ENCODE data around the gene SMPD4. TPM values are rescaled to one million over a fixed set of nuclear protein-coding genes. Genes with fewer than 3 reads are reported as not detected.
"Not testable (repeated sequence)": the region's sequence is repeated elsewhere in the genome, so short reads cannot be mapped to it uniquely, and the experiment has no call there.

The SMPD4 gene
- total and polyA plus RNA-seq, 2 of the 13 experiments (the other 11 are each of a cell fraction or from before 2014, with no cell fraction given): 63.2 to 70.5 TPM

- WGBS (ENCODE audit: low lambda C conversion rate): 93% methylated on average over 8 of the region's 8 CpGs
- not testable (repeated sequence) for FAIRE-seq
These were observed 27.0 kb downstream of the SMPD4 start for GRCh38 chr2:130154423-130154770.

GRCh38 chr2:130153721-130154422 lies 27.5 kb downstream of the SMPD4 start:
- POLR2A ChIA-PET; FAIRE-seq; H3K27me3 ChIP-seq (ENCODE audit: control insufficient read depth in 1 of 2, insufficient read depth in 2 of 2, low read length in 2 of 2); H3K4me3 ChIP-seq (replicated peaks in 1 of 3; ENCODE audit: insufficient read depth in 1 of 3, low read depth in 2 of 3, low read length in 3 of 3); H3K27ac ChIP-seq (ENCODE audit: extremely low read length, insufficient read depth, low read length); CTCF ChIA-PET (ENCODE audit: low intra/inter-chr PET ratio, low total read pairs); H2AFZ ChIP-seq (ENCODE audit: low read length); DNase-seq (ENCODE audit: low spot score); H4K20me1 ChIP-seq (ENCODE audit: insufficient read depth, low read length); H3K79me2 ChIP-seq (ENCODE audit: insufficient read depth, low read length); H3K4me1 ChIP-seq (ENCODE audit: insufficient read depth, low read length); H3K9ac ChIP-seq (ENCODE audit: insufficient read depth, low read depth, low read length); H3K4me2 ChIP-seq (ENCODE audit: low read depth, low read length); H3K9me3 ChIP-seq (ENCODE audit: low read length); intact Hi-C loops (cut with micrococcal nuclease; ENCODE audit: unreplicated experiment); BruUV-seq (replicated peaks); ATAC-seq: not testable (repeated sequence)
- WGBS (ENCODE audit: low lambda C conversion rate): 96% methylated on average over 16 of the region's 23 CpGs
- H3K36me3 ChIP-seq (replicated peaks in 1 of 2; ENCODE audit: control insufficient read depth in 1 of 2, insufficient read depth in 2 of 2, low read length in 2 of 2): peaks cover 12 to 38% of the 10 kb centered on the region in 2 experiments; a peak in 4 of 5 replicates
- in situ Hi-C loops (cut with HindIII; ENCODE audit: extremely low pct_ligation_motif_present, low pct_unique_long_range_greater_than_20kb): loop anchor here (10.0 kb wide), 1 partner anchor 181 kb away; no protein-coding TSS in a partner anchor

More at GRCh38 chr2:130154423-130154770, 27.0 kb downstream of the SMPD4 start:
- H3K36me3 ChIP-seq (replicated peaks in 1 of 2; ENCODE audit: control insufficient read depth in 1 of 2, insufficient read depth in 2 of 2, low read length in 2 of 2): peaks cover 12 to 41% of the 10 kb centered on the region in 2 experiments; a peak in 4 of 5 replicates
- ATAC-seq; DNase-seq (ENCODE audit: low spot score); H3K27ac ChIP-seq (ENCODE audit: extremely low read length, insufficient read depth, low read length); H3K4me3 ChIP-seq (replicated peaks in 1 of 3; ENCODE audit: insufficient read depth in 1 of 3, low read depth in 2 of 3, low read length in 3 of 3); H3K79me2 ChIP-seq (ENCODE audit: insufficient read depth, low read length); H3K9ac ChIP-seq (ENCODE audit: insufficient read depth, low read depth, low read length); BruUV-seq (replicated peaks); H3K4me2 ChIP-seq (ENCODE audit: low read depth, low read length); H4K20me1 ChIP-seq (ENCODE audit: insufficient read depth, low read length); H2AFZ ChIP-seq (ENCODE audit: low read length); H3K27me3 ChIP-seq (ENCODE audit: control insufficient read depth in 1 of 2, insufficient read depth in 2 of 2, low read length in 2 of 2); CTCF ChIA-PET (ENCODE audit: low intra/inter-chr PET ratio, low total read pairs); POLR2A ChIA-PET; intact Hi-C loops (cut with micrococcal nuclease; ENCODE audit: unreplicated experiment); H3K9me3 ChIP-seq (ENCODE audit: low read length); H3K4me1 ChIP-seq (ENCODE audit: insufficient read depth, low read length): not testable (repeated sequence)
- in situ Hi-C loops (cut with HindIII; ENCODE audit: extremely low pct_ligation_motif_present, low pct_unique_long_range_greater_than_20kb): loop anchor here (10.0 kb wide), 1 partner anchor 180 kb away; no protein-coding TSS in a partner anchor

Data from HepG2 (cell line).